Stimulated activated naive CD4-positive, alpha-beta T cell treated with Interleukin-2 at 50 U/mL for 16 hours (primary cell): ENCODE results near the gene SERPINF2.
"Not testable (repeated sequence)": the region's sequence is repeated elsewhere in the genome, so short reads cannot be mapped to it uniquely, and the experiment has no call there.

Experiments
- DNase-seq: peaks from one replicate; lab custom pipeline; 2025; lab: John Stamatoyannopoulos, UW

Gene SERPINF2

DNA sequence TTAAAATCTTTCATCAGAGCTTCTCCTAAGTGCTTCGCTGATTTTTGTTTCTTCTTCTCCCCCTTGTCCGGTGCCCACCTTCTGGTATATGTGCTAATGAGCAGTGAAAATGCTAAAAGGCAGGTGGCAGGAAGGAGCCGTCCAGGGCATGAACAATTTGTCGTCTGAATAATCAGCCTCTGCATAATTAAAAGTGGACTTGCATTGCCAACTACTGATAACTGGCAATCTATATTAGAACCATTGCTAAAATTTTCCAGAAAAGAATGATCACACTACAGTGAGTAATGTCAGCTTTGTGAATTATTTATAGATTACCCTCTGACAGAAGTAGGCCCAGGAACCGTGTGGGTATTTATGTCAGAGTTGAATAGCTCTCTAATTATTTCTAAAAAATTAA, 47.3 kb downstream of the SERPINF2 start:
- DNase-seq: no peak

DNA sequence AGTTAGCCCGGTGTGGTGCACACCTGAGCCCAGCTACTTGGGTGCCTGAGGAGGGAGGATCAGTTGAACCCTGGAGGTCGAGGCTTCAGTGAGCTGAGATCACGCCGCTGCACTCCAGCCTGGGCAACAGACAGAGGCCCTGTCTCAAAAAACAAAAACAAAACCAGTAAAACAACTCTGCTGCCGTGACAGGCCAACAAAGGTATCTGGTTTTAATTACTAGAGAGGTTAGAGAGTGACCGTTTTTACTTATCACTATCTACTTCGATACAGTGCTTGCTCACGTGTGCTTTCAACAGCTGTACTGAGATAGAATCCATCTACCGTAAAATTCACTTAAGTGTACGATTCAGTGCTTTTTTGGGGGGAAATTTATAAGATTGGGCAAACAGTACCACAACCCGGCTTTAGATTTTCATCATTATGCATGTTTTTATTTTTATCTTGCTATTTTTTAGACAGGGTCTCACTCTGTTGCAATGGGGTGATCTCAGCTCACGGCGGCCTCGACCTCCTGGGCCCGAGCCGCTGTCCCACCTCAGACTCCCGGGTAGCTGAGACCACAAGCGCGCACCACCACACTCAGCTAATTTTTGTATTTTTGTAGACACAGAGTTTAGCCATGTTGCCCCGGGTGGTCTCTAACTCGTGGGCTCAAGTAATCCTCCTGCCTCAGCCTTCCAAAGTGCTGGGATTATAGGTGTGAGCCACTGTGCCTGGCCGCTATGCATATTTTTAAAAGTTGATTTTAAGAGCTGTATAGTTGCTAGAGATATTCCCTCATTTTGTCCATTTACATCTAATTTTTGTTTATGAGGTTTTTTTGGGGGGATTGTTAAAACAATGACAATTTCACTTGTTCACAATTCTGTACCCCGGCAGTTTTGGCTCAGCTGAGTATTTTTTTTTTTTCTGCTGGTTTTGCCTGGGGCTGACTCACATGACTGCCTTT, 50.1 kb downstream of the SERPINF2 start:
- DNase-seq: no peak

- DNase-seq: no peak
Measured at GRCh38 chr17:1793447-1793806, 50.8 kb downstream of the SERPINF2 start.

- no peak for DNase-seq
Measured at GRCh38 chr17:1796800-1797199, 54.1 kb downstream of the SERPINF2 start.

GRCh38 chr17:1797323-1797722, 54.7 kb downstream of the SERPINF2 start:
- no peak for DNase-seq

DNA sequence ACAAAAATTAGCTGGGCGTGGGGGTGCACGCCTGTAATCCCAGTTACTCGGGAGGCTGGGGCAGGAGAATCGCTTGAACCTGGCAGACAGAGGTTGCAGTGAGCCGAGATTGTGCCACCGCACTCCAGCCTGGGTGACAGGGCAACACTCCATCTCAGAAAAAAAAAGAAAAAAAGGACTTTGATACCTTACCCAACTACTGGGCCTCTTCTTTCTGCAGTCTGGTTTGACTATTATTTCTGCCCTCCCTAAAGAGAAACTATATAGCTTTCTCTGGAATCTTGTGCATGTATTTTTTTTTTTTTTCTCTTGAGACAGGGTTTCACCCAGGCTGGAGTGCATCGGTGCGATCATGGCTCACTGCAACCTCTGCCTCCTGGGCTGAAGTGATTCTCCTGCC, 55.2 kb downstream of the SERPINF2 start:
- not testable (repeated sequence) for DNase-seq

DNA sequence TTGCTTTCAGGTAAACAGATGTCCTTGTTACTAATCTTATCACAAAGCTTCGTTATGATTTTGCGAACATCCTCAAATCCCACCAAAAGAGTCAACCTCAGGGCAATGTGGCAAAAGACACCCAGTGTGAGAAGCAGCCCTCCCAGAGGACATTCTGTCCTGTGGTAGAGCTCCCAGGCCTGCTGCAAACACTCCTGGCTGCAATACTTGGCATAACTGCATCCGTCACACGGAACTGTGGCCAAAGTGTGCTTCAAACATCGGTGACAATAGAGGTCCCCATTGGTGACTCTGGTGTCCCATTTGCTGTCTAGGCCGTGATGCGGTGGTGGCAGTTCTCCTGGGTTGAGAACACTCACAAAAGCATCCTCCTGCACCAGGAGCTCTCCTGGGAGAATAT, 57.6 kb downstream of the SERPINF2 start:
- DNase-seq: no peak

GRCh38 chr17:1800712-1801111, 58.0 kb downstream of the SERPINF2 start:
- DNase-seq: no peak

DNA sequence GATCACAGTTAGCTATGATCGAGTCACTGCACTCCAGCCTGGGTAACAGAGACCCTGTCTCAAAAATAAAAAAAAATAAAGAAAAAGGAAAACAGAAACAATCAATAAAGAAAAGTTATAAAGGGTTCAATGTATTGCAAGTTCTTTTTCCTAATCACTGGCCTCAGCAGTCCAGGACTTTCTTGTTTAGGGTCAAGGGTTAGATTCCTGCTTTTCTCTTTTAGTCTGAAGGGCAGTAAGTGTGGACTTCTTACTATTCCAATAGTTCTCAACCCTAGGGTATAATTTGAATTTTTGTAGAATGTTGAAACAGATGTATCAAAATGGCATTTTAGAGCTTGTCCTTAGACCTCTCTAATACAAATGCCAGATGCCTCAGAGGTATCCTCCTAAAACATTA, 59.8 kb downstream of the SERPINF2 start:
- DNase-seq: no peak

- no peak for DNase-seq
Measured at GRCh38 chr17:1803280-1803679, 60.6 kb downstream of the SERPINF2 start.
